Stomach smooth muscle (tissue), 2 donors: ENCODE results near the gene CCDC141.
"Not testable (repeated sequence)": the region's sequence is repeated elsewhere in the genome, so short reads cannot be mapped to it uniquely, and the experiment has no call there.

ENCODE experiments used
- H3K27ac ChIP-seq: one replicate; pipeline ENCODE4 v1.7.0; 2013; ENCODE audit warnings: mild to moderate bottlenecking, low read length, inconsistent platforms
- H3K27me3 ChIP-seq, 2 donors: one replicate each; pipeline ENCODE4 v1.7.0; 2013; ENCODE audit warnings: low read length in 2 of 2; ENCODE audit not compliant: insufficient read depth in 2 of 2, control insufficient read depth in 1 of 2
- H3K36me3 ChIP-seq, 2 donors: one replicate each; pipeline ENCODE4 v1.7.0; 2013; ENCODE audit warnings: low read length in 2 of 2; ENCODE audit not compliant: control insufficient read depth in 2 of 2, insufficient read depth in 2 of 2
- H3K4me1 ChIP-seq: one replicate; pipeline ENCODE4 v1.7.0; 2013; ENCODE audit warnings: low read length; ENCODE audit not compliant: control insufficient read depth, insufficient read depth
- H3K4me3 ChIP-seq, 2 donors: one replicate each; pipeline ENCODE4 v1.7.0; 2013; ENCODE audit warnings: low read length in 2 of 2
- H3K9ac ChIP-seq, 2 donors: one replicate each; pipeline ENCODE4 v1.7.0; 2013; ENCODE audit warnings: low read length in 2 of 2, mild to moderate bottlenecking in 1 of 2
- H3K9me3 ChIP-seq, 2 donors: one replicate each; pipeline ENCODE4 v1.7.0; 2013; ENCODE audit warnings: low read length in 2 of 2; ENCODE audit not compliant: control insufficient read depth in 2 of 2
- donor health status: healthy.
- donor health status: Pancreatic carcinoma.

The CCDC141 gene

GRCh38 chr2:179070895-179071294, 21.0 kb upstream of the CCDC141 start:
- no peak overlapping the region for H3K27ac ChIP-seq
- H3K9me3 ChIP-seq = no peaks in the 10 kb centered on the region
- no peak overlapping the region for H3K4me3 ChIP-seq
- no peaks in the 10 kb centered on the region for H3K27me3 ChIP-seq
- H3K36me3 ChIP-seq = no peaks in the 10 kb centered on the region
- H3K9ac ChIP-seq = no peak overlapping the region
- H3K4me1 ChIP-seq = no peaks in the 10 kb centered on the region

DNA sequence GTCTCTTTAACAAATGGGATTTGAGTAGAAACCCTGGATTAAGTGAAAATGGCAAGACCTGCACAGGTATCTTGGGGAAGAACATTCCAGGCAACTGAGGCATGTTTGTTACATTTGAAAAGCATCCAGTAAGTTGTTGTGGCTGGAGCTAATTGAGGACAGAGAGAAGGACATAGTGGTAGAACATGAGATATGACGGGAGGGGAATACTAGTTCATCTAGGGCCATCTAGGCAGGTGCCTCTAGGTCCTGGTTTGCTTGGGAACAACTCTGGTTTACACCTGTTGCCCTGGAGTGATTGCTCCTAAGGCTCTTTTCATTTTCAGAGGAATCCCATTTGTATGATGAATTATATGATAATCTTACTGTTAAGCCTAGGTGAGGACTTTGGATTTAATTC, 19.7 kb upstream of the CCDC141 start:
- Histone ChIP-seq H3K36me3 (no peaks in the 10 kb centered on the region), H3K27ac (no peak overlapping the region), H3K9me3 (no peaks in the 10 kb centered on the region), H3K27me3 (no peaks in the 10 kb centered on the region), H3K9ac (no peak overlapping the region), H3K4me3 (no peak overlapping the region), H3K4me1 (no peaks in the 10 kb centered on the region)

GRCh38 chr2:179068991-179069643, 19.2 kb upstream of the CCDC141 start:
- no peak overlapping the region for H3K27ac ChIP-seq
- H3K4me1 ChIP-seq = no peaks in the 10 kb centered on the region

GRCh38 chr2:179059026-179059700, 9.2 kb upstream of the CCDC141 start:
- Histone ChIP-seq H3K9me3 (no peaks in the 10 kb centered on the region), H3K4me1 (peaks cover 9% of the 10 kb centered on the region), H3K36me3 (no peaks in the 10 kb centered on the region), H3K4me3 (no peak overlapping the region), H3K9ac (no peak overlapping the region), H3K27ac (no peak overlapping the region), H3K27me3 (no peaks in the 10 kb centered on the region)

More at GRCh38 chr2:179068991-179069643, 19.2 kb upstream of the CCDC141 start:
- H3K9ac ChIP-seq = no peak overlapping the region
- H3K4me3 ChIP-seq = no peak overlapping the region
- H3K9me3 ChIP-seq = no peaks in the 10 kb centered on the region
- H3K27me3 ChIP-seq = no peaks in the 10 kb centered on the region
- no peaks in the 10 kb centered on the region for H3K36me3 ChIP-seq

DNA sequence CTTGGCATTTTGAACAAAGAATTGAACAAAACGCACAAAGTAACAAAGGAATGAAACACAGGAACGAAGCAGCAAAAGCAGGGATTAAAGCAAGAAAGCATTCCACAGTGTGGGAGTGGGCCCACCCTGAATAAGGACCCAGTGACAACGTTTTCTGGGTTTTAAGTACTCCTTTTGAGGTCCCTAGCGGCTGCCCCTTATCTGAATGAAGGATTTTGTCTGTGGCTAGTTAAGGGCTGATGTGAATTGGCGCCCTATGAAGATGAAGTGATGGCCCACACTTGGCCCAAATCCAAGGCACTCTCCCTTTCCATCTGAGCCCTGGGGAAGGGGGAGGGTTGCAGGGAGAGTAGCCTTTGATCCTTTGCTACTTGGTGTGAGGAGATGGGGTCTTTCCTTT, 7.8 kb upstream of the CCDC141 start:
- Histone ChIP-seq H3K27ac (no peak overlapping the region), H3K4me3 (no peak overlapping the region), H3K4me1 (peaks cover 9% of the 10 kb centered on the region), H3K9me3 (no peaks in the 10 kb centered on the region), H3K9ac (no peak overlapping the region), H3K27me3 (no peaks in the 10 kb centered on the region), H3K36me3 (no peaks in the 10 kb centered on the region)

GRCh38 chr2:179053568-179053967, 3.6 kb upstream of the CCDC141 start:
- not testable (repeated sequence) for H3K4me3 ChIP-seq, H3K27ac ChIP-seq
- peaks cover 15% of the 10 kb centered on the region for H3K4me1 ChIP-seq

GRCh38 chr2:179051250-179051649, 1.3 kb upstream of the CCDC141 start:
- Histone ChIP-seq H3K4me3 (peak overlapping the region in 1 of 2 donors; percentile 15), H3K27ac (no peak overlapping the region), H3K4me1 (peaks cover 8% of the 10 kb centered on the region), H3K27me3 (no peaks in the 10 kb centered on the region), H3K36me3 (no peaks in the 10 kb centered on the region), H3K9me3 (no peaks in the 10 kb centered on the region), H3K9ac (no peak overlapping the region)

More at GRCh38 chr2:179053568-179053967, 3.6 kb upstream of the CCDC141 start:
- H3K9ac ChIP-seq, H3K27me3 ChIP-seq, H3K36me3 ChIP-seq, H3K9me3 ChIP-seq: not testable (repeated sequence)

- Histone ChIP-seq H3K27me3 (no peaks in the 10 kb centered on the region), H3K27ac (no peak overlapping the region), H3K9ac (no peak overlapping the region), H3K4me1 (peaks cover 8% of the 10 kb centered on the region), H3K36me3 (no peaks in the 10 kb centered on the region), H3K9me3 (no peaks in the 10 kb centered on the region), H3K4me3 (peak overlapping the region in 1 of 2 donors; percentile 15)
Measured at GRCh38 chr2:179050755-179051154, 818 bp upstream of the CCDC141 start.

GRCh38 chr2:179049203-179049545, 763 bp downstream of the CCDC141 start:
- Histone ChIP-seq H3K9me3 (no peaks in the 10 kb centered on the region), H3K9ac (no peak overlapping the region), H3K36me3 (no peaks in the 10 kb centered on the region), H3K27me3 (no peaks in the 10 kb centered on the region), H3K4me3 (peak overlapping the region in 1 of 2 donors; percentile 57), H3K27ac (no peak overlapping the region), H3K4me1 (peaks cover 8% of the 10 kb centered on the region)

DNA sequence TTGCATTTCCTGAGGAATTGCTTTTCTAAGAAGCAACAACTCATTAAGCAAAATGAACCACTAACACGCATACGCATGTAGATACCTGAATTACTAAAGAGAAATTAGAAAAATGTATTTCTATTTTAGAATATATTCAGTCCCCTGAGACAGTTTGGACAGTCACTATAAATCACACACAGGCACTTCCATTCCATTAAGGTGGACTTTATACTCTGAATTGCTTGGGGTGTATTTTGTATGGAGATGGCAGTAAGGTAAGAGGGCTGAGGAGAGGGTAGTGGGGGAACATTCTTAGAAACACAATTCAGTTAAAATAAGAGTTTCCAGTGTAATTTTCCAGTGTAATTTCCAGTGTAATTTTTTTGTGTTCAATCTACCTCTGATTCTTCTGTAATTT, 1.8 kb downstream of the CCDC141 start:
- Histone ChIP-seq H3K4me3 (no peak overlapping the region), H3K27ac (no peak overlapping the region), H3K4me1 (peaks cover 8% of the 10 kb centered on the region)

DNA sequence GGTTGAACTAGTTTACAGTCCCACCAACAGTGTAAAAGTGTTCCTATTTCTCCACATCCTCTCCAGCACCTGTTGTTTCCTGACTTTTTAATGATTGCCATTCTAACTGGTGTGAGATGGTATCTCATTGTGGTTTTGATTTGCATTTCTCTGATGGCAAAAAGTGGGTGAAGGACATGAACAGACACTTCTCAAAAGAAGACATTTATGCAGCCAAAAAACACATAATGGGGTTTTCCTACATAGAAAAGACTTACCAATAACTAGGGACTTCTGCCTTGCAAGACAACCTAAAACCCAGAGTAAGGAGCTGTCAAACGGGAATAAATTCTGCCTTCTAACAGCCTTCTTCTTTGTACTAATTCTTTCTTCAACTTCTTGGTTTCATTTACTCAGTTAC, 4.3 kb downstream of the CCDC141 start:
- H3K36me3 ChIP-seq, H3K9me3 ChIP-seq, H3K4me1 ChIP-seq, H3K27ac ChIP-seq, H3K27me3 ChIP-seq, H3K4me3 ChIP-seq, H3K9ac ChIP-seq: not testable (repeated sequence)

More for the DNA sequence above, 1.8 kb downstream of the CCDC141 start:
- Histone ChIP-seq H3K9me3 (no peaks in the 10 kb centered on the region), H3K27me3 (no peaks in the 10 kb centered on the region), H3K9ac (no peak overlapping the region), H3K36me3 (no peaks in the 10 kb centered on the region)
